HCT116 (cell line): ENCODE measurements around the gene KCND3.

ENCODE experiments used
- EGR1 ChIP-seq: IDR thresholded peaks from 2 replicates; pipeline ENCODE4 v1.6.1; 2012; ENCODE audit warnings: low read depth
- EZH2 ChIP-seq: fragments of 200-600 bp; sonication (generic); IDR thresholded peaks from 2 replicates; pipeline ENCODE4 v1.6.1; 2017; ENCODE audit warnings: antibody characterized with exemption, mixed run types
- EZH2phosphoT487 ChIP-seq: fragments of 200-600 bp; IDR thresholded peaks from 2 replicates; pipeline ENCODE4 v1.6.1; 2018; ENCODE audit warnings: antibody characterized with exemption, borderline replicate concordance
- JUND ChIP-seq: IDR thresholded peaks from 2 replicates; pipeline ENCODE4 v1.6.1; 2012
- POLR2AphosphoS5 ChIP-seq: IDR thresholded peaks from 2 replicates; pipeline ENCODE4 v1.6.1; 2011; ENCODE audit warnings: mild to moderate bottlenecking, low read depth, low read length, moderate library complexity
- SIN3A ChIP-seq: IDR thresholded peaks from 2 replicates; pipeline ENCODE4 v1.6.1; 2012; ENCODE audit warnings: low read depth
- TF ChIP-seq, protein P1 (sequence below), 3 experiments: fragments of 200-600 bp in 1 of 3; sonication (generic) in 1 of 3; IDR thresholded peaks in 2 of 3; conservative IDR thresholded peaks in 1 of 3; 2 replicates each; pipeline ENCODE4 v1.5.1; 2012 to 2017; ENCODE audit warnings: low read depth in 2 of 3, low read length in 2 of 3, antibody characterized with exemption in 1 of 3, borderline replicate concordance in 1 of 3, control low read depth in 1 of 3, mild to moderate bottlenecking in 1 of 3, mixed read lengths in 1 of 3, mixed run types in 1 of 3, moderate library complexity in 1 of 3; ENCODE audit not compliant: insufficient read depth in 1 of 3

- no peak for TF ChIP-seq JUND
- no peak for TF ChIP-seq SIN3A
- no peak for TF ChIP-seq EZH2phosphoT487
- TF ChIP-seq POLR2AphosphoS5, result no peak
- TF ChIP-seq, protein P1, sequence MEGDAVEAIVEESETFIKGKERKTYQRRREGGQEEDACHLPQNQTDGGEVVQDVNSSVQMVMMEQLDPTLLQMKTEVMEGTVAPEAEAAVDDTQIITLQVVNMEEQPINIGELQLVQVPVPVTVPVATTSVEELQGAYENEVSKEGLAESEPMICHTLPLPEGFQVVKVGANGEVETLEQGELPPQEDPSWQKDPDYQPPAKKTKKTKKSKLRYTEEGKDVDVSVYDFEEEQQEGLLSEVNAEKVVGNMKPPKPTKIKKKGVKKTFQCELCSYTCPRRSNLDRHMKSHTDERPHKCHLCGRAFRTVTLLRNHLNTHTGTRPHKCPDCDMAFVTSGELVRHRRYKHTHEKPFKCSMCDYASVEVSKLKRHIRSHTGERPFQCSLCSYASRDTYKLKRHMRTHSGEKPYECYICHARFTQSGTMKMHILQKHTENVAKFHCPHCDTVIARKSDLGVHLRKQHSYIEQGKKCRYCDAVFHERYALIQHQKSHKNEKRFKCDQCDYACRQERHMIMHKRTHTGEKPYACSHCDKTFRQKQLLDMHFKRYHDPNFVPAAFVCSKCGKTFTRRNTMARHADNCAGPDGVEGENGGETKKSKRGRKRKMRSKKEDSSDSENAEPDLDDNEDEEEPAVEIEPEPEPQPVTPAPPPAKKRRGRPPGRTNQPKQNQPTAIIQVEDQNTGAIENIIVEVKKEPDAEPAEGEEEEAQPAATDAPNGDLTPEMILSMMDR (IDR thresholded peaks at IDR 0.05 in 2 of 3, conservative IDR thresholded peaks at IDR 0.05 in 1 of 3; ENCODE audit: borderline replicate concordance in 1 of 3, insufficient read depth in 1 of 3, low read depth in 2 of 3, low read length in 2 of 3), result no peak
- no peak for TF ChIP-seq EGR1
- no peak for TF ChIP-seq EZH2
Observed at GRCh38 chr1:111876631-111877030, 112.8 kb downstream of the KCND3 start.
